Osteoblast (primary cell): ENCODE measurements around the gene TTC28. TPM values are rescaled to one million over a fixed set of nuclear protein-coding genes. Genes with fewer than 3 reads are reported as not detected.
"Not testable (repeated sequence)": the region's sequence is repeated elsewhere in the genome, so short reads cannot be mapped to it uniquely, and the experiment has no call there.

Experiments
- DNase-seq: peaks from one replicate; pipeline ENCODE4 v3.0.0; 2011; ENCODE audit warnings: low spot score, mixed read lengths; ENCODE audit not compliant: insufficient read length; ENCODE audit errors: missing footprints
- H2AFZ ChIP-seq: 2 replicates; pipeline ENCODE4 v1.6.0; 2011; ENCODE audit warnings: mild to moderate bottlenecking, low read length
- H3K27ac ChIP-seq: 2 replicates; pipeline ENCODE4 v1.5.1; 2011; ENCODE audit warnings: mild to moderate bottlenecking, low read depth, low read length, moderate library complexity
- H3K27me3 ChIP-seq: 2 replicates; pipeline ENCODE4 v1.6.0; 2012; ENCODE audit warnings: mild to moderate bottlenecking, control low read depth, inconsistent platforms, low read length, moderate library complexity; ENCODE audit not compliant: insufficient read depth
- H3K36me3 ChIP-seq: 2 replicates; pipeline ENCODE4 v1.5.1; 2011; ENCODE audit warnings: mild to moderate bottlenecking, low read length, control low read depth, moderate library complexity; ENCODE audit not compliant: insufficient read depth
- H3K4me1 ChIP-seq: 2 replicates; pipeline ENCODE4 v1.5.1; 2011; ENCODE audit warnings: mild to moderate bottlenecking, low read length, control low read depth, moderate library complexity; ENCODE audit not compliant: insufficient read depth
- H3K4me2 ChIP-seq: 2 replicates; pipeline ENCODE4 v1.6.0; 2011; ENCODE audit warnings: mild to moderate bottlenecking, low read length; ENCODE audit not compliant: insufficient read depth
- H3K4me3 ChIP-seq: fragments of 200-600 bp; sonication (generic); 3 replicates; pipeline ENCODE4 v1.5.1; 2012; ENCODE audit warnings: mild to moderate bottlenecking, low read length, inconsistent platforms; ENCODE audit not compliant: insufficient read depth
- H3K79me2 ChIP-seq: 2 replicates; pipeline ENCODE4 v1.6.0; 2012; ENCODE audit warnings: mild to moderate bottlenecking, low read length, control low read depth, inconsistent platforms; ENCODE audit not compliant: insufficient read depth
- H3K9me3 ChIP-seq: 2 replicates; pipeline ENCODE4 v1.5.1; 2011; ENCODE audit warnings: low read depth, low read length, control low read depth
- H4K20me1 ChIP-seq: 2 replicates; pipeline ENCODE4 v1.6.0; 2012; ENCODE audit warnings: mild to moderate bottlenecking, low read length, control low read depth; ENCODE audit not compliant: insufficient read depth
- CTCF ChIP-seq: IDR thresholded peaks from 2 replicates; pipeline ENCODE4 v1.5.1; 2011; ENCODE audit warnings: mild to moderate bottlenecking, low read depth, low read length, moderate library complexity; ENCODE audit errors: extremely low read depth
- total RNA-seq: library from RNA; depleted of rRNA; stranded (reverse); fragments of >200 nt; gene quantifications from 2 replicates; pipeline ENCODE4 v1.2.3, GENCODE V29; 2012

TTC28 gene
- total RNA-seq, 1 donor: 48.1 TPM

DNA sequence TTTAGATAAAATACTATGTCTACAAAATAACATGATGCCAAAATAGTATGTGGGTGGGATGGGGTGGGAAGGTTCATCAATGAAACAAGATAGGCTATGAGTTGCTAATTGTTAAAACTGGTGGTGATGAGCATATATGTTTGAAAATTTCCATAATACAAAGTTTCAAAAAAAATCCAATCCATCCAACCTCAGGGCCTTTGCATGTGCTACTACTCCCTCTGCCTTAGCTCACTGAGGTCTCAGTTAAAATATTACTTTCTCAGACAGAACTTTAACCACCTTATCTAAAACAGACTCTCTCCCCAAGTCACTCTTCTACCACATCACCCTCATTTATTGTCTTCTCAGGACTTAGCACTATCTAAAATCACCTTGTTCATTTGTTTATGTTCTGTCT lies 201.1 kb downstream of the TTC28 start:
- no peaks in the 10 kb centered on the region for H3K27me3 ChIP-seq
- no peaks in the 10 kb centered on the region for H3K4me1 ChIP-seq
- no peak for DNase-seq
- H3K36me3 ChIP-seq: no peaks in the 10 kb centered on the region
- H3K27ac ChIP-seq: no peak overlapping the region
- H3K4me3 ChIP-seq: no peak overlapping the region
- no peak overlapping the region for H2AFZ ChIP-seq
- H3K79me2 ChIP-seq: peaks cover 5% of the 10 kb centered on the region
- TF ChIP-seq CTCF: no peak
- H3K9me3 ChIP-seq: no peaks in the 10 kb centered on the region
- H3K4me2 ChIP-seq: no peak overlapping the region
- no peaks in the 10 kb centered on the region for H4K20me1 ChIP-seq

DNA sequence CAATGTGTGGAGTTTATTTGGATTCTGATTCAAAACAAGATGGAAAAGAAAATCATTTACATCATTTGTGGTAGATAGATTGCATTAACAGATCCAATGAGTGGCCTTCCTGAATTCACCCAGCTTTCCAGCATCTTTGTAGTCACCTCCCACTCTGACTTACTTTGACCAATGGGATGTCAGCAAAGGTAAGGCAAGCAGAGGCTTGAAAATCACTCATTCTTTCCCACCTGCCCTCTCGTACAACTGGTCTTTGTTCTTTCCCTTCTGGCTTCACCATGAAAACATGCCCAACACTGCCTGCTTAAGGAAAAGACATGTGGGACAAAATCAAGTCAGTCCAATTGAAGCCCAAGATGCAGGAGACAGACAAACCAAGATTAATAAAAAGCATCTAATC lies 202.1 kb downstream of the TTC28 start:
- no peaks in the 10 kb centered on the region for H3K36me3 ChIP-seq
- H3K4me3 ChIP-seq: no peak overlapping the region
- no peaks in the 10 kb centered on the region for H3K27me3 ChIP-seq
- DNase-seq: no peak
- no peaks in the 10 kb centered on the region for H3K4me1 ChIP-seq
- no peak for TF ChIP-seq CTCF
- no peak overlapping the region for H2AFZ ChIP-seq
- H3K9me3 ChIP-seq: no peaks in the 10 kb centered on the region
- H3K4me2 ChIP-seq: no peak overlapping the region
- H4K20me1 ChIP-seq: no peaks in the 10 kb centered on the region
- H3K79me2 ChIP-seq: peaks cover 5% of the 10 kb centered on the region
- no peak overlapping the region for H3K27ac ChIP-seq

- H3K36me3 ChIP-seq: no peaks in the 10 kb centered on the region
- TF ChIP-seq CTCF: no peak
- no peak overlapping the region for H3K27ac ChIP-seq
- DNase-seq: no peak
- H3K79me2 ChIP-seq: peaks cover 5% of the 10 kb centered on the region
- no peak overlapping the region for H3K4me3 ChIP-seq
- no peaks in the 10 kb centered on the region for H4K20me1 ChIP-seq
- no peaks in the 10 kb centered on the region for H3K9me3 ChIP-seq
- H3K4me1 ChIP-seq: no peaks in the 10 kb centered on the region
- no peak overlapping the region for H3K4me2 ChIP-seq
- no peaks in the 10 kb centered on the region for H3K27me3 ChIP-seq
- no peak overlapping the region for H2AFZ ChIP-seq
Measured at GRCh38 chr22:28474330-28474729, 205.3 kb downstream of the TTC28 start.

DNA sequence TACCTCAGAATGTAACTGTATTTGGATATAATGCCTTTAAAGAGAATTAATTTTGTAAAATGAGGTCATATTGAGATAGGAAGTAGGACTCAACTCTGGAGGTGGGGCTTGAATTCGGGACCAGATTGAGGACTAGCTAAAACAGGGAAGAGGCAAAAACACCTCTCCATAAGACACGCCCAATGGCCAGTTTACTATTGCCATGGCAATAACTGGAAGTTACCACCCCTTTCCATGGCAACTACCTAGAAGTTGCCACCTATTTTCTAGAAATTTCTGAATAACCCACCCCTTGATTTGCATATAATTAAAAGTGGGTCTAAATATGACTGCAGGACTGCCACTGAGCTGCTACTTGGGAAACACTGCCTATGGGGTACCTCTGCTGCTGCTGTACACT lies 206.4 kb downstream of the TTC28 start:
- no peak overlapping the region for H2AFZ ChIP-seq
- H3K9me3 ChIP-seq: no peaks in the 10 kb centered on the region
- no peaks in the 10 kb centered on the region for H3K36me3 ChIP-seq
- H4K20me1 ChIP-seq: no peaks in the 10 kb centered on the region
- H3K27me3 ChIP-seq: no peaks in the 10 kb centered on the region
- no peak overlapping the region for H3K27ac ChIP-seq
- H3K4me2 ChIP-seq: no peak overlapping the region
- no peaks in the 10 kb centered on the region for H3K4me1 ChIP-seq
- no peak for DNase-seq
- no peak for TF ChIP-seq CTCF
- H3K79me2 ChIP-seq: peaks cover 2% of the 10 kb centered on the region
- no peak overlapping the region for H3K4me3 ChIP-seq

DNA sequence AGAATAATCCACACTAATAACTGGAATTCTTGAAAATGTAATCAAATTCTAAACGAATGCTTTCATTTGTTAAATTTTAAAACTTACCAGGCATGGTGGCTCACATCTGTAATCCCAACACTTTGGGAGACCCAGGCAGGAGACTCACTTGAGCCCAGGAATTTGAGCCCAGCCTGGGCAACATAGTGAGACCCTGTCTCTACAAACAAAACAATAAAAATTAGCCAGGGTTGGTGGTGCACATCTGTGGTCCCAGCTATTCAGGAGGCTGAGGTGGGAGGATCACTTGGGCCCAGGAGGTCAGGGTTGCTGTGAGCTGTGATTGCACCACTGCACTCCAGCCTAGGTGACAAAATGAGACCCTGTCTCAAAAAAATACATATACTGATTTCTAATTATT lies 212.6 kb downstream of the TTC28 start:
- H3K27ac ChIP-seq, H4K20me1 ChIP-seq: not testable (repeated sequence)

More for the DNA sequence above, 212.6 kb downstream of the TTC28 start:
- not testable (repeated sequence) for H3K4me3 ChIP-seq, H3K79me2 ChIP-seq, H3K9me3 ChIP-seq, H3K4me2 ChIP-seq, H3K36me3 ChIP-seq, H3K27me3 ChIP-seq, H2AFZ ChIP-seq, DNase-seq, H3K4me1 ChIP-seq
